ENCODE data around the gene CPZ.
"Not testable (repeated sequence)": the region's sequence is repeated elsewhere in the genome, so short reads cannot be mapped to it uniquely, and the experiment has no call there.

The CPZ gene

GRCh38 chr4:8610858-8611616 is 18.5 kb downstream of the CPZ start:
- no peak for DNase-seq (ENCODE audit: low read depth)

- no peak for DNase-seq (ENCODE audit: low read depth)
These were observed 20.1 kb downstream of the CPZ start for GRCh38 chr4:8612646-8613045.

DNA sequence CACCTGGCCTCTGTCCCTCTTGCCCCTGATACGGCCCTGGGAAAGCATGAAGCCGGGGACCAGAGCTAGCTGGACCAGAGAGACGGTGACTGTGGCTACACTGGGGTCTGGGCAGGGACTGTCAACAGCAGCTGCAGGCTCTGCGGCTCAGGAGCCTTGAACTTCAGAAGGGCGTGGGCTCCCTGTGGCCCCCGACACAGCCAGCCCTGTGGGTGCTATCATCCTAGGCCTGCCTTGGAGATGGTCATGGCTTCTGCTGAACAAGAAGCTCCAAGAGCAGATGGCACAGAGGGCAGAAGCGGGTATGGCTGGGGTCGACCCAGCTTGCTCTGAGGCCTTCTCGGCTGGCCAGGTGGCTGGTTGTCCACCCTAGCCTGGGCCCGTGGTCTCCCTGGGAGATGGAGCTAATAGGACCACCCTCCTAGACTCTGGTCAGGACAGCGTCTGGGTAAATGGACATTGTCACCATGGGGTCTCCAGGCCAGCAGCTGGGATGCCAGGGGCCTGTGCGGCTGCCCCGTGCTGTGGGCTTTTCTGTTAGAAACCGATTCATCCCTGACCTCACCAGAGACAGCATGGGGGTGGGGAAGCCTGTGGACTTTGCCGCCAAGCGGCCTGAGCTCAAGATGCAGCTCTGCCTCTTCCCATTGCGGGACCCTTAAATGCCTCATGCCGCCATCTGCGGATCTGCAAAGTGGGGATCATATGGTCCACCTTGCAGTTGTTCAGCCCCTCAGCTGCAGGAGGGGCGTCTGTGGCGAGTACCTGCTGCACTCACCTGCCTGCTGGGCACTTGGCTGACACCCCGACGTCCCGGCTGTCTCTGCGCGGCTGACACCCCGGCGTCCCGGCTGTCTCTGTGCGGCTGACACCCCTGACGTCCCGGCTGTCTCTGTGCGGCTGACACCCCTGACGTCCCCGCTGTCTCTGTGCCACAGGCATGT is 21.1 kb downstream of the CPZ start:
- no peak for DNase-seq (ENCODE audit: low read depth)

GRCh38 chr4:8614365-8615193 is 22.0 kb downstream of the CPZ start:
- DNase-seq (ENCODE audit: low read depth): no peak

DNA sequence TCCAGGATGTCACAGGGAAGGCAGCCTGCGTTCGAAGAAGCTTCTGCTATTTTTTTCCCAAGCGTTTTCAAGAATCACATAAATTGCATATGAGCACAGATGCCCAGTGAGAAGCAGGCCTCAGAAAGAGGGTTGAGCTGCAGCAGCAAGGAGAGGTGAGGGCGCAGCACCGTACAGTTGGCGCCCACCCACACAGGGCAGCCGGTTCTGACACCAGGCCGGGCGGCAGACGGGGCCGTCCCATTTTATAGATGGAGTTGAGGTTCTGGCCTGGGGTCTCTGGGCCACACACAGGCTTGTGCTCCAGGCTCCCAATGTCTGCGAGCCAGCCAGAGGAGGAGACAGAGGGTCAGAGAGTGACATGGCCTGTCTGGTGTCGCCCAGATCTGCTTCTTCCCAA is 22.8 kb downstream of the CPZ start:
- DNase-seq (ENCODE audit: low read depth): no peak

DNA sequence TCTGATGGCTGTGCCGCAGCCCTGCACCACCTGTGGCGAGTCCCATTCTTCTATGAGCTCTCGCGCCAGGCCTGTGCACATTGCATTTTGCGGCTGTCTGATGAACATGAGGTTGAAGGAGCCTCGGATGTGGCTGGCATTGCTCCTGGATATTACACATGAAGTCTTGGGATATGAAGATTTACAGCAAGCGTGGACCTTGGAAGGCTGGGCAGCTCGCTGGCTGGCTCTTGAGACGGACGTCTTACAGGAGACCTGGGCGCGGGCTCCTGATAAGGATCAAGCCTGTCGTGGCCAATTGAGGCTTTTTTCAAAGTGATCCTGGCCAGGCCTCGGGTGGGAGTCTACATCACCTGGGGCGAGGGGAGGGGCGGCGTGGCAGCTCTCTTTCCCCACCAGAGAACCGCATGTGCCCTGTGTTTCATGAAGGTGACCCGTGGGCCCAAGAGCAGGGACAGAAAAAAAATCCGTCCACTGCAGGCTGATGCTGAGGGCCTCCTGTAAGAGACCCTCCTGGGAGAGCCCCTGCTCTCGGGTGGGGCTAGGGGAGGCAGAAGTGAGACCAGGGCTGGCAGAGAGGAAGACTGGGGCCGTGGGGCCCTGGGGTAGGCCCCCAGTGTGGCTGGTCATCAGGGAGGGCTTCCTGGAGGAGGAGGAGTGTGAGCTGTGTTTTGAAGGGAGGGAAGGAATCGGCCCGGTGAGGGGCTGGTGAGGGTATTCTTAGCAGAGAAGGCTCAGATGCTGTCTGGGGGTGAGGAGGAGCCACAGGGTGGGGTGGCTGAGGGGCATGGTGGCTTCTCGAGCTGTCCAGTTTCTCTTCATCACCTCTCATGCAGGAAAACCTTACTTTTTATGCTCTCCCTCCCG is 23.6 kb downstream of the CPZ start:
- no peak for DNase-seq (ENCODE audit: low read depth)

GRCh38 chr4:8616831-8617230 is 24.3 kb downstream of the CPZ start:
- DNase-seq (ENCODE audit: low read depth): no peak

GRCh38 chr4:8617486-8618040 is 25.0 kb downstream of the CPZ start:
- no peak for DNase-seq (ENCODE audit: low read depth)

DNA sequence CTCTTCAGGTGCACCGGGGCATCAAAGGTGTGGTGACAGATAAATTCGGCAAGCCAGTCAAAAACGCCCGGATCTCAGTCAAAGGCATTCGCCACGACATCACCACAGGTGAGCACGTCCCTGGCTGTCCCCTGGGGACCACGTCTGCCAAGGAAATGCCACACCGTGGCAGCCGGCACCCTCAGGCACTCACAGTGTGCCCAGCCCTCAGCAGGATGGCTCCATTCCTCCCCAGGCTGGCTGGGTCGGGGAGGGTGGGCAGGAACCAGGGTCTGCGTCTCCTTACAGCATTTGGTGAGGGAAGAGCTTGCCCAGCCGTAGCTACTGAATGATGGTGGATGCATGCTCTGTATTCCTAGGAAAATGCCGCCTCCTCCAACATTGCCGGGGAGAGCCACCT is 25.9 kb downstream of the CPZ start:
- DNase-seq (ENCODE audit: low read depth): no peak

- DNase-seq (ENCODE audit: low read depth): no peak
These were observed 26.6 kb downstream of the CPZ start for GRCh38 chr4:8618961-8619720.

- not testable (repeated sequence) for DNase-seq (ENCODE audit: low read depth)
These were observed 28.6 kb downstream of the CPZ start for GRCh38 chr4:8621135-8621534.

DNA sequence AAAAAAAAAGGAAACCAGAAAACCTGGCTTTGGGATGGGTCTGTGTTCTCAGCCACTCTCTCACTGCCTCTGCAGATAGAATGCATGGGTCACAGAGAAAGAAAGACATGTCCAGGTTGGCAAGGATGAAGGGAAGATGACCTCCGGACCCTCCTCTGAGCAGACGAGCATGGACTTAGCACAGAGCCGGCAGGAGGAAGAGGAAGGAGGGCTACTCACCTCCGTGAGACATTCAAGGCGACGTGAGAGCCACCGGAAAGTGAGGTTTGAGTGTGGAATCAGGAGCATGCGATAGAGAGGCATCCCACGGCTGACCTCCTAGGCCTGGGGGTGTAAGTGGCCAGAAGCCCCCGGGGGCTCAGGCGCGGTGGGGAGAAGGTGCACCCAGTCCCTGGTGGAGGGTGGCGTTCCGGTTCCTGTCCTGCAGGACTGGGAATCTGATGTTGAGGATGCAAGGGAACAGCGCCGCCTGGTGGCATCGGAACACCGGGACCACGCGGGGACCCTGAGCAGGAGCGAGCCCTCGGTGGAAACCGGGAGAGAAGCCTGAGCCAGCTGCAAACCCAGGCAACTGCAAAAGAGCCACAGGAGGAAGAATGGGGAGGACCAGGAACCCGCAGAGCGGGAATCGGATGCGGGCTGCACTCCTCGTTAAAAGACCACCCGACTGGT is 32.2 kb downstream of the CPZ start:
- not testable (repeated sequence) for DNase-seq (ENCODE audit: low read depth)

GRCh38 chr4:8630240-8630905 is 37.8 kb downstream of the CPZ start:
- DNase-seq (ENCODE audit: low read depth): not testable (repeated sequence)

- DNase-seq (ENCODE audit: low read depth): not testable (repeated sequence)
These were observed 39.3 kb downstream of the CPZ start for GRCh38 chr4:8631896-8632295.

- DNase-seq (ENCODE audit: low read depth): not testable (repeated sequence)
These were observed 42.2 kb downstream of the CPZ start for GRCh38 chr4:8634773-8635172.

DNA sequence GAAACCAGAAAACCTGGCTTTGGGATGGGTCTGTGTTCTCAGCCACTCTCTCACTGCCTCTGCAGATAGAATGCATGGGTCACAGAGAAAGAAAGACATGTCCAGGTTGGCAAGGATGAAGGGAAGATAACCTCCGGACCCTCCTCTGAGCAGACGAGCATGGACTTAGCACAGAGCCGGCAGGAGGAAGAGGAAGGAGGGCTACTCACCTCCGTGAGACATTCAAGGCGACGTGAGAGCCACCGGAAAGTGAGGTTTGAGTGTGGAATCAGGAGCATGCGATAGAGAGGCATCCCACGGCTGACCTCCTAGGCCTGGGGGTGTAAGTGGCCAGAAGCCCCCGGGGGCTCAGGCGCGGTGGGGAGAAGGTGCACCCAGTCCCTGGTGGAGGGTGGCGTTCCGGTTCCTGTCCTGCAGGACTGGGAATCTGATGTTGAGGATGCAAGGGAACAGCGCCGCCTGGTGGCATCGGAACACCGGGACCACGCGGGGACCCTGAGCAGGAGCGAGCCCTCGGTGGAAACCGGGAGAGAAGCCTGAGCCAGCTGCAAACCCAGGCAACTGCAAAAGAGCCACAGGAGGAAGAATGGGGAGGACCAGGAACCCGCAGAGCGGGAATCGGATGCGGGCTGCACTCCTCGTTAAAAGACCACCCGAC is 43.5 kb downstream of the CPZ start:
- not testable (repeated sequence) for DNase-seq (ENCODE audit: low read depth)

- DNase-seq (ENCODE audit: low read depth): no peak
These were observed 45.0 kb downstream of the CPZ start for GRCh38 chr4:8637456-8637984.

DNA sequence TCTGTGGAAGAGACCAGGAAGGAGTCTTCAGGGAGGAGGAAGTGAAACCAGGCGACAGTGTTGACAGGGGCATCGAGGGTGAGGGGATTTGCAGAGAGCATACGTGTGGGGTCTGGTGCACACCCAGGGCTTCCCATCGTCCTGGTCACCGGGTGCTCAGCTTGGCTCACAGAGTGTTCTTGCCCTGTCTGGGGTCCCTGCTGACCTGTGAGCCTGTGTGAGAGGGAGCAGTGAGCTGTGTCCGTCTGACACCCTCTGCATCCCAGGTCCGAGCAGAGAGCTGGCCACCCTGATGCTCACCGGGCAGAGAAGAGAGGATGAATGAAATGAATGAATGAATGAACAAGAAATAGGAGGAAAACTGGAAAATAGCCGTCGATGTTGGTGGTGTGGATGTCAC is 46.5 kb downstream of the CPZ start:
- no peak for DNase-seq (ENCODE audit: low read depth)
